Neural progenitor cell (in vitro differentiated cells): ENCODE results near the gene EMP2. TPM values are rescaled to one million over a fixed set of nuclear protein-coding genes. Genes with fewer than 3 reads are reported as not detected.
"Not testable (repeated sequence)": the region's sequence is repeated elsewhere in the genome, so short reads cannot be mapped to it uniquely, and the experiment has no call there.

Experiments
- DNase-seq: peaks from one replicate; pipeline ENCODE4 v3.0.0-alpha.2; 2016; ENCODE audit warnings: low spot score
- H2AFZ ChIP-seq: fragments of 200-600 bp; sonication (generic); replicated peaks from 2 replicates; pipeline ENCODE4 v1.6.1; 2016; ENCODE audit warnings: antibody characterized with exemption
- H3F3A ChIP-seq: fragments of 200-600 bp; sonication (generic); 2 replicates; pipeline ENCODE4 v1.6.1; 2016; ENCODE audit warnings: antibody characterized with exemption, low read depth
- H3K27ac ChIP-seq: fragments of 200-600 bp; sonication (generic); 2 replicates; pipeline ENCODE4 v1.5.1; 2016; ENCODE audit warnings: mild to moderate bottlenecking
- H3K27me3 ChIP-seq: fragments of 200-600 bp; sonication (generic); 2 replicates; pipeline ENCODE4 v1.6.1; 2016; ENCODE audit warnings: mild to moderate bottlenecking, moderate library complexity
- H3K36me3 ChIP-seq: fragments of 200-600 bp; sonication (generic); 2 replicates; pipeline ENCODE4 v1.5.1; 2016
- H3K4me1 ChIP-seq: fragments of 200-600 bp; sonication (generic); 2 replicates; pipeline ENCODE4 v1.6.1; 2016; ENCODE audit warnings: mixed run types
- H3K4me2 ChIP-seq: fragments of 200-600 bp; sonication (generic); 2 replicates; pipeline ENCODE4 v1.6.1; 2016
- H3K4me3 ChIP-seq: fragments of 200-600 bp; sonication (generic); 2 replicates; pipeline ENCODE4 v1.5.1; 2016
- H3K79me2 ChIP-seq: fragments of 200-600 bp; sonication (generic); 2 replicates; pipeline ENCODE4 v1.6.1; 2016; ENCODE audit warnings: low read depth
- H3K9ac ChIP-seq: fragments of 200-600 bp; sonication (generic); 2 replicates; pipeline ENCODE4 v1.6.1; 2016
- H3K9me3 ChIP-seq: fragments of 200-600 bp; sonication (generic); 2 replicates; pipeline ENCODE4 v1.5.1; 2016; ENCODE audit warnings: low read depth
- H4K20me1 ChIP-seq: fragments of 200-600 bp; sonication (generic); 2 replicates; pipeline ENCODE4 v1.6.1; 2016; ENCODE audit warnings: low read depth
- H3K27ac Mint-ChIP-seq: 3 replicates; pipeline ENCODE4 v1.8.0; 2021; ENCODE audit warnings: mixed read lengths
- H3K27me3 Mint-ChIP-seq: 2 replicates; pipeline ENCODE4 v1.8.0; 2022; ENCODE audit warnings: low read depth, mild to moderate bottlenecking, inconsistent platforms, moderate library complexity, mixed read lengths; ENCODE audit not compliant: insufficient read depth
- H3K36me3 Mint-ChIP-seq: 3 replicates; pipeline ENCODE4 v1.8.0; 2021; ENCODE audit warnings: mixed read lengths
- H3K4me1 Mint-ChIP-seq: 3 replicates; pipeline ENCODE4 v1.8.0; 2021; ENCODE audit warnings: mixed read lengths
- H3K4me3 Mint-ChIP-seq: 3 replicates; pipeline ENCODE4 v1.8.0; 2021; ENCODE audit warnings: mild to moderate bottlenecking, moderate library complexity, mixed read lengths
- H3K9me3 Mint-ChIP-seq: 3 replicates; pipeline ENCODE4 v1.8.0; 2020; ENCODE audit warnings: mixed read lengths
- CTCF ChIP-seq: fragments of 200-600 bp; sonication (generic); IDR thresholded peaks from 2 replicates; pipeline ENCODE4 v1.5.1; 2017; ENCODE audit warnings: antibody characterized with exemption, mild to moderate bottlenecking
- EZH2 ChIP-seq: fragments of 200-600 bp; sonication (generic); IDR thresholded peaks from 2 replicates; pipeline ENCODE4 v1.6.1; 2017; ENCODE audit warnings: antibody characterized with exemption, mild to moderate bottlenecking, moderate library complexity
- EZH2phosphoT487 ChIP-seq: fragments of 200-600 bp; sonication (generic); IDR thresholded peaks from 2 replicates; pipeline ENCODE4 v1.6.1; 2017; ENCODE audit warnings: antibody characterized with exemption
- total RNA-seq: library from RNA; depleted of rRNA; stranded (reverse); fragments of >200 nt; gene quantifications from 2 replicates; pipeline ENCODE4 v1.2.3, GENCODE V29; 2015; ENCODE audit warnings: low replicate concordance

The EMP2 gene
- total RNA-seq, 1 donor from 2014 or later = 15.8 TPM

DNA sequence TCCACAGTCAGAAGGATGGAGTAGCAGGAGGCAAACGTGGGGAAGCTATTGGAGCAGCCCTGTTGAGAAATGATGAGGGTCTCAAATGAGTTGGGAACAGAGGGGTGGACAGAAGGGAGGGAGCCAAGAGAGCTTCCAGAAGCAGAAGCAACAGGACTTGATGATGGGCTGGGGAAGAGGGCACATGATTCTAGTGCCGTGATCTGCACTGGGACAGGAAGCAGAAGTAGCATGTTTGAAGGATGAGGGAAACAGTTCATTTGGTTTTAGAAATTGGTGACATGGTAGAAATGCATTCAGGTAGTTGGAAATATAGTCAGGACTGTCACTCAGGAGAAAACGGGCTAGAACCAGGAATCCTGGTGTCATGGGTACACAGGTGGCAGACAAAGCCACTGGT is 19.4 kb downstream of the EMP2 start:
- DNase-seq = no peak
- Mint-ChIP-seq H3K27ac (no peak overlapping the region), H3K4me1 (no peaks in the 10 kb centered on the region), H3K27me3 (peaks cover 4% of the 10 kb centered on the region), H3K36me3 (peaks cover 15% of the 10 kb centered on the region), H3K4me3 (no peak overlapping the region), H3K9me3 (peaks cover 26% of the 10 kb centered on the region)
- TF ChIP-seq EZH2phosphoT487 = no peak
- no peak for TF ChIP-seq EZH2
- TF ChIP-seq CTCF = no peak
- Histone ChIP-seq H3F3A (no peaks in the 10 kb centered on the region), H3K9ac (no peak overlapping the region), H3K4me2 (no peak overlapping the region), H3K9me3 (peaks cover 4% of the 10 kb centered on the region), H3K27ac (no peak overlapping the region), H4K20me1 (no peaks in the 10 kb centered on the region), H3K4me1 (no peaks in the 10 kb centered on the region), H3K27me3 (no peaks in the 10 kb centered on the region), H3K79me2 (no peaks in the 10 kb centered on the region), H3K36me3 (no peaks in the 10 kb centered on the region), H2AFZ (no peak overlapping the region), H3K4me3 (no peak overlapping the region)

DNA sequence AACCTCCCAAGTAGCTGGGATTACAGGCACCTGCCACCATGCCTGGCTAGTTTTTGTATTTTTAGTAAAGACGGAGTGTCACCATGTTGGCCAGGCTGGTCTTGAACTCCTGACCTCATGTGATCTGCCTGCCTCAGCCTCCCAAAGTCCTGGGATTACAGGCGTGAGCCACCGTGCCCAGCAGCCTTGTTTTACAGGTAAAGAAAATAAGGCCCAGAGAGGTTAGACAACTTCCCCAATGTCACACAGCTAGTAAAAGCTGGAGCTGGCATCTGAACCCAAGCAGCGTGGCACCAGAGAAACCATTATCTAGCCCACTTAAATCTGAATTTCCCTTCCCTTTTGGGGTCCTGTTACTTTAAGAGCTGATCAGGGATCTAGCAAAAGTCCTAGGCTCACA is 20.6 kb downstream of the EMP2 start:
- not testable (repeated sequence) for DNase-seq, H3K4me1 Mint-ChIP-seq, H3K27ac ChIP-seq, H3K4me3 ChIP-seq, H3K4me3 Mint-ChIP-seq, H3K36me3 ChIP-seq, H3K27me3 Mint-ChIP-seq, H3K4me2 ChIP-seq, H2AFZ ChIP-seq, H3K9ac ChIP-seq, H3K27ac Mint-ChIP-seq, H4K20me1 ChIP-seq, H3K79me2 ChIP-seq, H3K9me3 ChIP-seq, H3K4me1 ChIP-seq, H3K27me3 ChIP-seq, H3F3A ChIP-seq
- peaks cover 21% of the 10 kb centered on the region for H3K9me3 Mint-ChIP-seq
- peaks cover 15% of the 10 kb centered on the region for H3K36me3 Mint-ChIP-seq

DNA sequence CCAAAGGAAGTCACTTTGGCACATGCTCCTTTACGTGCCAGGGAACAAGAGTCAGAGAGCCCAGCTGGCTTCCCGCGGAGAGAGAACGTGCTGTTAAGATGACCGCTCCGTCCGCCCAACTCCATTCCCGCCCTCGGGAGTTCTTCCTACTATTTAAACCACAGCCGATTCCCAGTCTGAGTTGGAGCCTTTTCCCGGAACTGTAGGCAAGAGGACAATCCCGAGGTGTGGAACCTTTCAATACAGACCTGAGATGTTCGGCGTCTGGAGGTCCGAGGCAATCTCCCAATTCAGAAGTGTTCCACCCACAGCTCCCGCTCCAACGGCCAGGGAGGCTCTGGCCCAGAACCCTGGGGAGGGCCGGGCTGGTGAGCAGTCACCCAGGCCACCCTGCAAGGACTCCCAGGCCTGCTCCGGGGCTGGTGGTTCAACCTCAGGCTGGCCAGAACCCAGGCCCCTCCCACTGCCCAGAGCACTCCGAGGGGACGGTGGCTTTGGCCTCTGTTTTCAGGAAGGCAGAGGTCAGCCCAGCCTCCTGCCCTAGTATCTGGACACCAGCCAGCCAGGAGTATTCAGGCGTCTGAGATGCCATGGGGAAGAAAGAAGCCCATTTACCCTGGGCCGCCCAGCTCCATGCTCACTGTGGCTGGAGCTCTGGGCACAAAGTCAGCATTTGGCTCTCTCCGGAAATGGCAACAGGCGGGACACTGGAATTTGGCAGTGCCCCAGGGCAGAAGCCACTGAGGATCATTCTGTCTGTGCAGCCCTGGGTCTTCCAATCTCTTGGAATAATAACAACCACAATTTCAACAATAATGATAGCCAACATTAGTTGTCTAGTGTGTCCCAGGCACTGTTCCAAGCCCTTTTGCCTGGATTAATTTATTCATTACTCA is 21.4 kb downstream of the EMP2 start:
- H3K4me3 ChIP-seq = no peak overlapping the region
- Mint-ChIP-seq H3K36me3 (peaks cover 11% of the 10 kb centered on the region), H3K9me3 (peaks cover 18% of the 10 kb centered on the region), H3K4me3 (no peak overlapping the region), H3K4me1 (peaks cover 3% of the 10 kb centered on the region), H3K27me3 (peaks cover 4% of the 10 kb centered on the region), H3K27ac (no peak overlapping the region)
- H4K20me1 ChIP-seq = no peaks in the 10 kb centered on the region
- DNase-seq = no peak
- no peak overlapping the region for H3K9ac ChIP-seq
- no peaks in the 10 kb centered on the region for H3K79me2 ChIP-seq
- TF ChIP-seq CTCF (no peak), EZH2 (no peak), EZH2phosphoT487 (no peak)
- H3K27ac ChIP-seq = no peak overlapping the region
- no peaks in the 10 kb centered on the region for H3K36me3 ChIP-seq
- peaks cover 6% of the 10 kb centered on the region for H3K4me1 ChIP-seq
- no peaks in the 10 kb centered on the region for H3K27me3 ChIP-seq
- H2AFZ ChIP-seq = no peak overlapping the region
- H3K4me2 ChIP-seq = no peak overlapping the region
- H3F3A ChIP-seq = no peaks in the 10 kb centered on the region
- H3K9me3 ChIP-seq = peaks cover 2% of the 10 kb centered on the region

DNA sequence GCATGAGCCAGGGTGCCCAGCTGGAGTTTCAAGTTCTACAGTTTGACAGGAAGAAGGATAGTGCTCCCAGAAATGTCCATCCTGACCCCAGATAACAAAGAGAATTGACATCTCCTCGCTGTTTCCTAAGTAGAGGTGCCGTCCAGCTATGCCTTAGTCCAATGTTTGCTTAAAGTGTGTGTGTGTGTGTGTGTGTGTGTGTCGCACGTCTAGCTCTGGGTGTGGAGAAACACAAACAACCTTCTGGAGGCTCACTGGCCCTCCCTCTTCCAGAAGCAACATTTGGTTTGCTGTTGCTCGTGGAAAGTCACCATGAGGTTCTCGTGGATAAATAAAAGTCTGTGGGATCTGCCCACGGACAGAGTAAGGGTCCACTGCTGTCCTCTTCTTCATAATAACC is 22.1 kb downstream of the EMP2 start:
- Histone ChIP-seq H3K27me3 (no peaks in the 10 kb centered on the region), H3K79me2 (no peaks in the 10 kb centered on the region), H3K36me3 (no peaks in the 10 kb centered on the region), H3K27ac (no peak overlapping the region), H4K20me1 (no peaks in the 10 kb centered on the region), H2AFZ (no peak overlapping the region), H3K9ac (no peak overlapping the region), H3F3A (no peaks in the 10 kb centered on the region), H3K4me1 (peaks cover 6% of the 10 kb centered on the region), H3K9me3 (no peaks in the 10 kb centered on the region), H3K4me2 (no peak overlapping the region), H3K4me3 (no peak overlapping the region)
- no peak for TF ChIP-seq EZH2
- TF ChIP-seq EZH2phosphoT487 = no peak
- no peak for TF ChIP-seq CTCF
- no peak overlapping the region for H3K27ac Mint-ChIP-seq
- H3K4me1 Mint-ChIP-seq = peaks cover 3% of the 10 kb centered on the region
- H3K4me3 Mint-ChIP-seq = no peak overlapping the region
- DNase-seq = no peak
- H3K27me3 Mint-ChIP-seq = peaks cover 4% of the 10 kb centered on the region
- H3K9me3 Mint-ChIP-seq = peaks cover 13% of the 10 kb centered on the region
- peaks cover 5% of the 10 kb centered on the region for H3K36me3 Mint-ChIP-seq
